Ramos (cell line): ENCODE data around the gene ARHGAP44.

Experiments
- in situ Hi-C: fragments of 300-500 bp; cut with MboI; formaldehyde crosslinking; loops from one replicate; pipeline ENCODE4 v1.14.3; 2022; ENCODE audit warnings: low sequenced_read_pairs; ENCODE audit not compliant: unreplicated experiment

Gene ARHGAP44

GRCh38 chr17:12883472-12883871 lies 94.2 kb downstream of the ARHGAP44 start:
- in situ Hi-C loops, result no loop called here

DNA sequence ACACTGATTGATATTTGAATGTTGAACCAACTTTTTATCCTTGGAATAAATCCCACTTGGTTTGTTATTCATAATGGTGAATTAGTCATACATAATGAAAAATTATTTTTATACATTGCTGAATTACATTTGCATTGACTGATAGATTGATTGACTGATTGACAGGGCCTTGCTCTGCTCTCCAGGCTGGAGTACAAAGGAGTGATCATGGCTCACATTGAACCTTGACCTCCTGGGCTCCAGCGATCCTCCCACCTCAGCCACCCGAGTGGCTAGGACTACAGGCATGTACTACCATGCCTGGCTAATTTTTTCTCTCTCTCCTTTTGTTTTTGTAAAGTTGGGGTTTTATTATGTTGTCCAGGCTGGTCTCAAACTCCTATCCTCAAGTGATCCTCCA lies 97.8 kb downstream of the ARHGAP44 start:
- in situ Hi-C loops, result no loop called here

DNA sequence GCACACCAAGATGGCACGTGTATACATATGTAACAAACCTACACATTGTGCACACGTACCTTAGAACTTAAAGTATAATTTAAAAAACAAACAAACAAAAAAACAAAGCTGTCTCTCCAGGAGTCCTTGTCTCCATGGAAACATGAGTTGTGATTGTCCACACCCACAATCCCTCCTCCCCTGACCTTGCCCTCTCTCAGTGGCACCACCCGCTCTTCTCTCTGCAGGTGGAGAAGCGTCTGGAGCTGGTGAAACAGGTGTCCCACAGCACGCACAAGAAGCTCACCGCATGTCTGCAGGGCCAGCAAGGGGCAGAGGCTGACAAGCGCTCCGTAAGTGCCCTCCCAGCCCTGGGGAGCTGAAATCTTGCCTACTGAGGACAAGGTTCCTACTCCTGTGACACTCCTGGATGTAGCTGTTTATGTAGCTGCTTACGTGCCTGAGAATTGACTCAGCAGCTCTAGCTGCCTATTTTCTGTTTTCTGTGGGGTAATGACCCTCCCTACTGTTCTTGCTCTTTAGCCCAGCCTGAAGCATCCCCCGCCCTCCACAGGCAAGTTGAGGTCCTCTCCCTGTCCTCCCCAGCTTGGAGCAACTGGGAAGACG lies 107.0 kb downstream of the ARHGAP44 start:
- in situ Hi-C loops, result no loop called here

DNA sequence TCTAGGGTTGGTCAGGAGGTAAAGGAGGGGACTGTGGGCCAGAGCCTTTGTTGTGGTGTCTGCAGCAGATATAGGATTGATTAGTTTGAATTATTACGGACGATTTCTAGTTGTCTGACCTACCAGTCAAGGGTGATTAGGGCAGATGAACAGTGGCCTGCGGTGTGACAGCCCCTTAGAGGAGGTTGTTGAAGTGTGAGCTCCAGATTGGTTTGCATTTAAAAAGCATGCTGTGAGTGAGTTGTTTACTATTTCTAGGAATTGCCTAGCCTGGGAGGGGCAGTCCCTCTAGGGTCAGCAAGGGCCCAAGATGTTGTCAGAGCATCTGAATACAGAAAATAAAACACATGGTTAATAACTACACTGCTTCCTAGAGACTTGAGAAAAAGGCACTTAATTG lies 108.8 kb downstream of the ARHGAP44 start:
- in situ Hi-C loops, result no loop called here

DNA sequence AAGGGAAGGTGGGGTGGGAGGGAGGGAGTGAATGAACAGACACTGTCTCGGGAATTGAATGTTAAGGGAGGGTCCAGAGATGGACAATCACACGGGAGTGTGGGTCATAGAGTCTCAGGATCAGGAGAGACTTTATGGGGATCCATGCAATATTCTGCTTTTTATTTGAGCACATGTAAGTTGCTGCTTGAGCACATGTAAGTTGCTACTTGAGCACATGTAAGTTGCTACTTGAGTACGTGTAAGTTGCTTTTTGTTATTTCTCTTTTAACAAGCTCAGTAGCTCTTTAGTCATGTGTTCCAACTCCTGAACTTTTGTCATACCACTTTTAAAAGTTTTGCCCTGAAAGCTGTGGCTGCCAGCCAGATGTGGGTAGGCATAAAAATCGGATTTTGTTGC lies 110.3 kb downstream of the ARHGAP44 start:
- in situ Hi-C loops, result no loop called here

- in situ Hi-C loops, result no loop called here
Observed at GRCh38 chr17:12900474-12900873, 111.2 kb downstream of the ARHGAP44 start.

GRCh38 chr17:12902046-12902445 lies 112.7 kb downstream of the ARHGAP44 start:
- in situ Hi-C loops, result no loop called here

GRCh38 chr17:12907477-12907876 lies 118.2 kb downstream of the ARHGAP44 start:
- in situ Hi-C loops, result no loop called here

GRCh38 chr17:12909046-12909445 lies 119.7 kb downstream of the ARHGAP44 start:
- in situ Hi-C loops, result no loop called here

DNA sequence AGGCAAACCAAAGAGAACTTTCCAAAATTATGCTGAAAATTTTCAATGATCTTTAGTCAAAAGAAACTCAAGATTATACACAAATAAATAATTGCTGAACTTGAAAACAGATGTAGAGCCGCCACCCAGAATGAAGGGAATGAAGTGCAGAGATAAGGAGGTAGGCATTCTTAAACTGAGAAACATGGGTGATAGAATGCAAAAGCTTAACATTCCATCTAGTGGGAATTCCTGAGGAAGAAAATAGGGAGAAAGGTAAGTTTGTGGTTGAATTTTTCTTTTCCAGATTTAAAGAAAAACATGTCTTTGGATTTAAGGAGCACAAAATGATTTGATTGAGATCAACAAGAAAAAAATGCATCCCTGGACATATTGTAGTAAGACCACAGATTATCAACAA lies 120.2 kb downstream of the ARHGAP44 start:
- in situ Hi-C loops, result no loop called here

- in situ Hi-C loops, result no loop called here
Observed at GRCh38 chr17:12911239-12911638, 121.9 kb downstream of the ARHGAP44 start.

DNA sequence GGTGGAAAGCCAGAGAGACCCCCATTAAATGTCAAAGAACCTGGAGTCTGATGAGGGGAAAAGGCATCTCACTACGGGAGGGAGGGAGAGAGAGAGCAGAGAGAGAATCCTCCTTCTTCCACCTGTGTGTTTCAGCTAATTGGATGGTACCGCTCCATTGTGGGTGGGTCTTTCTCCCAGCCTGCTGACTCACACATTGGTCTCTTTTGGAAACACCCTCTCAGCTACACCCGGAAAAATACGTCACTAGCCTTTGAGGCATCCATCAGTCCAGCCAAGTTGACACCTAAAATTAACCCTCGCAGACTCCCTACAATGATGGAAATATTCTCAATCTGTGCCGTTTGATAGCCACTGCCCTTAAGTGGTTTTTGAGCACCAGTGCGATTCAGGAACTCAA lies 128.1 kb downstream of the ARHGAP44 start:
- in situ Hi-C loops, result no loop called here

- in situ Hi-C loops, result no loop called here
Observed at GRCh38 chr17:12918142-12918541, 128.8 kb downstream of the ARHGAP44 start.

- in situ Hi-C loops, result no loop called here
Observed at GRCh38 chr17:12922120-12922519, 132.8 kb downstream of the ARHGAP44 start.

GRCh38 chr17:12924614-12925013 lies 135.3 kb downstream of the ARHGAP44 start:
- in situ Hi-C loops, result no loop called here

DNA sequence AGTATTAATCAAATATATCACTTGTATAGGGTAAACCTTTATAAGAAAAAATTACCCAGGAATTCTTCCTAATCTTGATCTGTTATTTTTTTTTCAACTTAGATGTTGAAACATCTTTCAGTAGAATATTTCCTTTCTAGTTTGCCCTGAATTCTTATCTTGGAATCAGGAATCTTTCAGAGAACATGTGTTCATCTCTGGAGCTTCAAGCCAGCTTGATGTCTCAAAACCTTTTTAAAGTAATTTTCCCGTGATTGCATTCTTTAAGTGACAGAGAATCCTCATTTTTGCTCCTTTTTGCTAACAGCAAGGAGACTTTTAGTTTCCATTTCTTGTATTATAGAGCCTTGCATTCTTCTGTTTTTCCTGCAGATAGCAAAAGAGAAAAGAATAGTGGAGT lies 137.7 kb downstream of the ARHGAP44 start:
- in situ Hi-C loops, result no loop called here

GRCh38 chr17:12927541-12928425 lies 138.5 kb downstream of the ARHGAP44 start:
- in situ Hi-C loops, result no loop called here

DNA sequence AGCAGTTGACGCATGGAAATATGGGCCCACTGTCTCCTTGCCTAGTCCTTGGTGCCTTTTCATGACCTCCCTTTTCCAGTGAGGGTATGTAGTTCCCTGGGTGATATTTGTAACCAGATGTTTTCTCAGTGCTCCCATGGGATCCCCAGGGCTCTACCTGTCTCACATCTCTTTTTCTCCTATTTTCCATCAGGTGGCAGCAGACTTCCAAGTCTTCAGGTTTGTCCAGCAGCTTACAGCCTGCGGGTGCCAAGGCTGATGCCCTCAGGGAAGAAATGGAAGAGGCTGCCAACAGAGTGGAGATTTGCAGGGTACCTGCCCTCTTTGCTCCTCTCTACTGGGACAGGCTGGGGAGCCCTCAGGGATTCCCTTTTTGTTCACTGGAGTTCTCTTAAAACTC lies 139.4 kb downstream of the ARHGAP44 start:
- in situ Hi-C loops, result no loop called here

- in situ Hi-C loops, result no loop called here
Observed at GRCh38 chr17:12936501-12936900, 147.2 kb downstream of the ARHGAP44 start.

- in situ Hi-C loops, result no loop called here
Observed at GRCh38 chr17:12940699-12941098, 151.4 kb downstream of the ARHGAP44 start.

GRCh38 chr17:12947047-12947446 lies 157.7 kb downstream of the ARHGAP44 start:
- in situ Hi-C loops, result no loop called here

- in situ Hi-C loops, result no loop called here
Observed at GRCh38 chr17:12952012-12952411, 162.7 kb downstream of the ARHGAP44 start.
